ENCODE data around the gene C1QL2. TPM values are rescaled to one million over a fixed set of nuclear protein-coding genes. Genes with fewer than 3 reads are reported as not detected.

Gene C1QL2
- total and polyA plus RNA-seq, 12 donors = 0.03 TPM; not detected in 11

DNA sequence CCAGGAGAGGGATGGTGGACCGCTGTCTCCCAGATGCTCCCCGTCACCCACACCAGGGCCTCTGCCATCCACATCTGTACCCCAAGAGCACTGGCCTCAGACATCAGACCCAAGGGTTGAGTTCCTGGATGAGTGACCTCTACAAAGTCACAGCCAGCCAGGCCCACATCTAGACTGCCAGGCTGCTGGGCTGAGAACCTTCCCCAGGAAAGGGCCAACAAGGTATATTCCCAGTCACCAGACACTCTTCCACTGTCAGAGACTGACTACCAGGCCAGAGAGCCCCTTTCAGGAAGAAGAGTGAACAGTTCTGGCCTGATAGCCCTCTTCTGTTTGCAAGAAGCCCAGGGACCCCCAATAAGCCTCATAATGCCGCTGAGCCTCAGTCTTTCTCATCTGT lies 44.3 kb downstream of the C1QL2 start:
- Histone ChIP-seq H3K4me3 (no peak overlapping the region), H3K27me3 (peaks cover 0 to 61% (median 39%) of the 10 kb centered on the region in 7 donors), H3K27ac (no peak overlapping the region), H3K36me3 (no peaks in the 10 kb centered on the region), H3K9me3 (peaks cover 0 to 10% (median 0%) of the 10 kb centered on the region in 11 donors), H3K4me1 (no peaks in the 10 kb centered on the region)
- no peak for DNase-seq
- WGBS, 2 donors = 91 to 93% methylated on average over 3 of the region's 3 CpGs
- no peak for ATAC-seq
- TF ChIP-seq, protein P1, sequence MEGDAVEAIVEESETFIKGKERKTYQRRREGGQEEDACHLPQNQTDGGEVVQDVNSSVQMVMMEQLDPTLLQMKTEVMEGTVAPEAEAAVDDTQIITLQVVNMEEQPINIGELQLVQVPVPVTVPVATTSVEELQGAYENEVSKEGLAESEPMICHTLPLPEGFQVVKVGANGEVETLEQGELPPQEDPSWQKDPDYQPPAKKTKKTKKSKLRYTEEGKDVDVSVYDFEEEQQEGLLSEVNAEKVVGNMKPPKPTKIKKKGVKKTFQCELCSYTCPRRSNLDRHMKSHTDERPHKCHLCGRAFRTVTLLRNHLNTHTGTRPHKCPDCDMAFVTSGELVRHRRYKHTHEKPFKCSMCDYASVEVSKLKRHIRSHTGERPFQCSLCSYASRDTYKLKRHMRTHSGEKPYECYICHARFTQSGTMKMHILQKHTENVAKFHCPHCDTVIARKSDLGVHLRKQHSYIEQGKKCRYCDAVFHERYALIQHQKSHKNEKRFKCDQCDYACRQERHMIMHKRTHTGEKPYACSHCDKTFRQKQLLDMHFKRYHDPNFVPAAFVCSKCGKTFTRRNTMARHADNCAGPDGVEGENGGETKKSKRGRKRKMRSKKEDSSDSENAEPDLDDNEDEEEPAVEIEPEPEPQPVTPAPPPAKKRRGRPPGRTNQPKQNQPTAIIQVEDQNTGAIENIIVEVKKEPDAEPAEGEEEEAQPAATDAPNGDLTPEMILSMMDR (IDR thresholded peaks at IDR 0.05) = no peak
- intact Hi-C loops (cut with DNase I) = no loop called here

DNA sequence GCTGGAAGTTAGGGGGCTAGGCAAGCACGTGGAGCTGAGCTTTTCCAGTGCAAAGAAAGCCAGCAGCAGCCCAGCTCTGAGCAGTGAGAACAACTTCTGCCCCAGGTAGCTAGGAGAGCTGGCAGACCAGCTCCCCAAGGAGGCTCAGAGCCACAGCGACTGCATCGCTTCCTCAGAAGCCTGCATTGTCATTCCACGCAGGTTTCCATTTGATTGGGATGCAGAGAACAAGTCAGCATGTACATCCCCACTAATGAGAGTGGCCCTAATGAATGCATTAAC lies 45.1 kb downstream of the C1QL2 start:
- DNase-seq (no peak), ATAC-seq (no peak)
- H3K4me3 ChIP-seq = no peak overlapping the region
- H3K36me3 ChIP-seq = no peaks in the 10 kb centered on the region
- peaks cover 0 to 10% (median 0%) of the 10 kb centered on the region in 11 donors for H3K9me3 ChIP-seq
- no peaks in the 10 kb centered on the region for H3K4me1 ChIP-seq
- H3K27ac ChIP-seq = no peak overlapping the region
- peaks cover 0 to 54% (median 35%) of the 10 kb centered on the region in 7 donors for H3K27me3 ChIP-seq
- intact Hi-C loops (cut with DNase I) = no loop called here
- TF ChIP-seq, protein P1 (IDR thresholded peaks at IDR 0.05) = no peak
- WGBS, 2 donors = 57 to 58% methylated on average over 4 of the region's 4 CpGs

DNA sequence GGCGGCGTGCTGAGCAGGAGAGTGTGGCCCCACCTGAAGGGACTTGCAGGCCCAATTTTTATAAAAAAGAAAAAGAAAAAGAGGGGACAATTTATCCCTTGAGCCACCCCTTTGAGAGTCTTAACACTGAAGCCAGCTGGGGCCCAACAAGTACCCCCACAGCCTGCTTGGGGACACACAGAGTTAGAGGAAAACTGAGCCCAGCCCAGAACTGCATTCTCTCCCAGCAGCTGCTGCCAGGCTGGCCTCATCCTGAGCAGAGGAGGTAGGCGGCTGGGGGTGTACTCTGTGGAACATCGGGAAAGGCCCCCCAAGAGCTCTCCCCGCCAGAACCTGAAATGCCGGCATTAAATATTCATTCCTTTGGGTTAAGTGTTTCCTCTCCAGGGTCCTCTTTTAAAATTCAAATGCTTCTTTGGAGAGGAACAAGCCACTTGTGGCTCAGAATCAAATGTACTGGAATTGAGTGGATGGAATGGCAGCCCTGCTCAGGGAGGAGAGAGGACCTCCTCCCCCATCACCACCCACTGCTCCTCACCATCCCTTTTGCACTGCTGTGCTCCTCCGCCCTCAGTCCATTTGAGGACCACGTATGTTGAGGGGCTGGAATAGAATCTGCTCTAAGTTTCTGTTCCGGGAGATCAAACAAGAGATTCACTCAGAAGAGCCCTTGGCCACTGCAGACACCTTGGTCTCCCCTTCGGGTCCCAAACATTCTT lies 45.6 kb downstream of the C1QL2 start:
- ATAC-seq (no peak), DNase-seq (no peak)
- TF ChIP-seq, protein P1 (IDR thresholded peaks at IDR 0.05) = no peak
- peaks cover 0 to 10% (median 0%) of the 10 kb centered on the region in 11 donors for H3K9me3 ChIP-seq
- H3K4me3 ChIP-seq = no peak overlapping the region
- 45 to 47% methylated on average over 10 of the region's 10 CpGs for WGBS, 2 donors
- no peak overlapping the region for H3K27ac ChIP-seq
- no peaks in the 10 kb centered on the region for H3K4me1 ChIP-seq
- intact Hi-C loops (cut with DNase I) = no loop called here
- peaks cover 0 to 54% (median 33%) of the 10 kb centered on the region in 7 donors for H3K27me3 ChIP-seq
- H3K36me3 ChIP-seq = no peaks in the 10 kb centered on the region

DNA sequence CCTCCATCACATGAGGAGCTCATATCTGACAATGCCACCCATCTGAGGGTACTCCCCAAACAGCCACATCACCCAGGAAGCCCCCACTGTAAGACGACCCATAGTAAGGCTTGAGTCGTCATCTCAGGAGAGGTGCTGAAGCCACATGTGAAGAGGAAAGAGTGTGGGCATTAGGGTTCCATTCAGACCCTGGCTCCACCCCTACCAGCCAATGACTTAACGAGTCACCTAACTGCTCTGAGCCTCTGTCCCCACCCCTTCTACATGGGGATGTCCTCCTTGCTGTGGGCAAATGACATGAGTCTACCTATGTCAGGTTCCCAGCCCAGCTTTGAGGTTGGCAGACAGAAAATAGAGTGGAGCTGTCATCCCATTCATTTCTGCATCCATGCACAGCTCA lies 46.3 kb downstream of the C1QL2 start:
- peaks cover 0 to 47% (median 26%) of the 10 kb centered on the region in 7 donors for H3K27me3 ChIP-seq
- no peak for DNase-seq
- H3K4me3 ChIP-seq = no peak overlapping the region
- no peaks in the 10 kb centered on the region for H3K4me1 ChIP-seq
- WGBS, 2 donors = 62 to 72% methylated on average over 3 of the region's 3 CpGs
- TF ChIP-seq, protein P1 (IDR thresholded peaks at IDR 0.05) = no peak
- no peak overlapping the region for H3K27ac ChIP-seq
- no peak for ATAC-seq
- peaks cover 0 to 10% (median 0%) of the 10 kb centered on the region in 11 donors for H3K9me3 ChIP-seq
- intact Hi-C loops (cut with DNase I) = no loop called here
- H3K36me3 ChIP-seq = no peaks in the 10 kb centered on the region
